Measurements from ENCODE around the gene CA5A.
A peak's percentile ranks its signal among the peaks of the same experiment; 100 is the strongest.
"Not testable (repeated sequence)": the region's sequence is repeated elsewhere in the genome, so short reads cannot be mapped to it uniquely, and the experiment has no call there.

The CA5A gene

GRCh38 chr16:87870418-87871291, 65.7 kb downstream of the CA5A start:
- DNase-seq (ENCODE audit: low read depth in 3 of 3, low spot score in 1 of 3): not testable (repeated sequence)

GRCh38 chr16:87869879-87870417, 66.4 kb downstream of the CA5A start:
- DNase-seq (ENCODE audit: low read depth in 3 of 3, low spot score in 1 of 3): not testable (repeated sequence)

DNA sequence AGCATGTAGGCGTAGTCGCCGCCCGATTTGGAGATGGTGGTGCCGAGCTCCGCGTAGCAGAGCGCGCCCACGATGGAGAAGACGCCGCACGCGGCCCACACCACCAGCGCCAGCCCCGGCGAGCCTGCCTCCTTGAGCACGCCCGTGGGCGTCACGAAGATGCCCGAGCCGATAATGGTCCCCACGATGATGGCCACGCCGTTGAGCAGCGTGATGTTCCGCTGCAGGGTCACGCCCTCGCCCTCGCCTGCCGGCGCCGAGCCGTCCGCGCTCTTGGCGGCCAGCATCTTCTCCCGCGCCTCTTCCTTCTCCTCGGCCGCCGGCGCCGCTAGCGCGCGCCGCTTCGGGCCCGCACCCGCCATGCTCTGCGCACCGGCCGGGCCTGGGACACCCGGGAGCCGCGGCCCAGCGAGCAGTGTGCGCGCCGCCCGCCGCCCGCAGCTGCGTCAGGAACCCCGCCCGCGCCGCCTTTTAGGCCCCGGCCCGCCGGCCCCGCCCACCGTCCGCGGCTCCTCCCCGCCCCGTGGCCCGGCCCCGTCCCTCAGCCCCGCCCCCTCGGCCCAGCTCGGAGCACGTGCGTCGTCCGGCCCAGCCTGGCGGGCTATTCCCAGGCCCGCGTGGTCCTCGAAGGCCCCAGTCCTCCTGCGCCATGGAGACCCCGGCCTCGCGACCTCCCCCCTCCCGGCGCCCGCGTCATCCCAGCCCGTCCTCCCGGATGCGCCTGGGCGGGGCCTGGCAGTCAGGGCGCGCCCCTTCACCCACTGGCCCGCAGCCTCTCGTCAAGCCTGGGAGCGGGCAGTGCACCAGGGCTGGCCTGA, 67.1 kb downstream of the CA5A start, which contains the start of gene SLC7A5:
Gene SLC7A5 (minus strand): TSS at position 447 of the 818 bp plus-strand sequence. CDS start 85 bp downstream, at position 362.
- peak; percentile 68 to 94 (median 80) for DNase-seq (ENCODE audit: low read depth in 3 of 3, low spot score in 1 of 3)

GRCh38 chr16:87868254-87869029, 67.9 kb downstream of the CA5A start:
- DNase-seq (ENCODE audit: low read depth in 3 of 3, low spot score in 1 of 3): peak; percentile 35 to 52 (median 45)

- peak in 1 of 3 donors; percentile 46 for DNase-seq (ENCODE audit: low read depth in 3 of 3, low spot score in 1 of 3)
Measured at GRCh38 chr16:87865902-87866555, 70.3 kb downstream of the CA5A start.

DNA sequence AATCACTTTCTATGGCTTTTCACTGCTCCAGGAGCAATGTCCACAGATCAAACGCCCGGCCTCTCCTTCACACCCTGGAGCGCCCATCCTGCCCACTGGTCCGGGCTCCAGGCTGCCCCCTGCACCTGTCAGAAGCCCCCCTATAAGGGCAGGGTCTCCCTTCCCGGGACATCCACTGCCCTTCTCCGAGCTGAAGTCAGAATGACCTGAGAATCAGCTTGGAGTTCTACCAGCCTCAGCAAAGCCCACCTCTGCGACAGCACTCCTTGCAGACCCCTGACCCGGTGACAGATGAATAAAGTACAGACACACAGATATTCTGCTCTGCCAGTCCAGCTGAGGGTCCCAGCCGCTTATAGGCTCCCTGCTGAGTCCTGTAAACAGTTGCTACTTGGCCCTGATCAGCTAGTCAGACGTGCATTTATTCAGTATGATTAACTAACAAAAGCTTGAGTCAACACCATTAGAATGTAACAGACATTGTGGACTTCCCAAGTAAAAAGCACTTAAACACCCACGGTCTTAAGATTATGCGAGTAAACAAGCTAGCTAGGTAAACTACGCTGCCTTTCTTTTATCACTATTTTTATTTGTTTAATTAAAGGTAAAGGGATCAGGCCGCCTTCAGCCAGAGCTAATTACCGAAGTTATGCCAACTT, 71.9 kb downstream of the CA5A start:
- no peak for DNase-seq (ENCODE audit: low read depth in 3 of 3, low spot score in 1 of 3)

GRCh38 chr16:87863327-87863635, 73.0 kb downstream of the CA5A start:
- DNase-seq (ENCODE audit: low read depth in 3 of 3, low spot score in 1 of 3): not testable (repeated sequence)

DNA sequence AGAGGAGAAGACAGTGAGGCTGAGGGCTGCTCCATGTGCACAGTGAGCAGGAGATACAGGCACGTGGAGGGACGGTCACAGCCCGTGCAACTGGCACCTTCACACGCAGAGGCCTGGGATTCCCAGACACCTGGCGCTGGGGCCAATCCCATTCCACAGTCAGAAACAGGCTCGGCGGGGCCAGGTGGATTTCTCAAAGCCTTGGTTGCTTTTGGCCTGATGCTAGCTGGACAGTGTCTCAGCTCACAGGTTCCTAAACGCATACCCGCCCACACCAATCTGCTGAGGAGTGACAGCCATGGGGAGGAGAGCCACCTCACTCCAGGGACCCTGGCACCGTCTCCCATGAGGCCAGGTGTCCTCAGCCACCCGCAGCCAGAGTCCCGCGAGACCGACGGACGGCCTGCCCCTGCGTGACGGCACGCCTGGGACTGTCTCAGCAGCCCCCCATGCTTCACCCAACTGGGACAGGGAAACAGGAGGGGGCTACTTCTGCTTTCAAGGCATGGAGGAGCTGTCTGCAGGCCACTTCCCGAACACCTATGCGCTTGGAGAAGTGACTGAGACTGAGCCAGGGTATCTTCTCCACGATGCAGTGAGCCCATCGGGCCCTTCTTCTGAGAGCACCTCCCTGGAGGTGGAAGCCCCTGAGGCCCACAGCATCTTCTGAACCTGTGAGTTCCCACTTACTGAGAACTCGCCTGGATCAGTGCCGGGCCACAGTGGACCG, 73.6 kb downstream of the CA5A start:
- DNase-seq (ENCODE audit: low read depth in 3 of 3, low spot score in 1 of 3): not testable (repeated sequence)

DNA sequence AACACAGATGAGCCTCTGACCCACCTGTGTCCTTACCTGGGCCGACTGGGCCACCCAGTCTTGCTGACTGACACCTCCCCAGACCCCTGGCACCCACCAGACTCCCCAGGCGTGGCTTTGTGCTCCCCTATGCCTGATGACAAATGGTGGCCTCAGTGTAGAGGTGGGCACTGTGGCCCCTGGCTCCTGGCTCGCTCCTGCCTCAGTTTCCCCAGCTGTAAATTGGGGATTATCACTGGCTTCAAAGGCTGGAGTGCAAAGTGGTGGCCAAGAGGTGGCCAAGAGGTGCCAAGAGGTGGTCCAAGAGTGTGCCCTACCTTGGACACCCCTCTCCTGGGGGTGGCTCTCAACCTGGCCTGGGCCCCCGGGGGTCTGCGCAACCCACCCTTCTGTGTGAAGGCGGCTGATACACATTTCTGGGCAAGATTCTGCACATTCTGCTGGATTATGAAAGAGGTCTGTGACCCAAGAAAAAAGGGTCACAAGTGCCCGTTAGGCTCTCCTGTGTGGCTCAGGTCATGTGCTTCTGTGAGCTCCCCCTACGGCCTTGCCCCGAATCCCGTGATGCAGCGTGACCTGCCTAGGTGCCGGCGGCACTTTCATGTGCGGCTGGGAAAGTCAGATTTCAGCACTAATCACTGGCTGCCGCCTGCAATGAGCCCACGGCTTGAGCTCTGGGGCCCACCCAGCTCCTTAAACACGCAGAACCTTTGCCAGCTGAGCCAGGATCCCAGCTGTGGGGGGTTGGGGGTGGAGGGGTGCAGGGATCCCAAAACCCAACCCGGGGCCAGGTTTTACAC, 74.8 kb downstream of the CA5A start:
- DNase-seq (ENCODE audit: low read depth in 3 of 3, low spot score in 1 of 3): not testable (repeated sequence)

DNA sequence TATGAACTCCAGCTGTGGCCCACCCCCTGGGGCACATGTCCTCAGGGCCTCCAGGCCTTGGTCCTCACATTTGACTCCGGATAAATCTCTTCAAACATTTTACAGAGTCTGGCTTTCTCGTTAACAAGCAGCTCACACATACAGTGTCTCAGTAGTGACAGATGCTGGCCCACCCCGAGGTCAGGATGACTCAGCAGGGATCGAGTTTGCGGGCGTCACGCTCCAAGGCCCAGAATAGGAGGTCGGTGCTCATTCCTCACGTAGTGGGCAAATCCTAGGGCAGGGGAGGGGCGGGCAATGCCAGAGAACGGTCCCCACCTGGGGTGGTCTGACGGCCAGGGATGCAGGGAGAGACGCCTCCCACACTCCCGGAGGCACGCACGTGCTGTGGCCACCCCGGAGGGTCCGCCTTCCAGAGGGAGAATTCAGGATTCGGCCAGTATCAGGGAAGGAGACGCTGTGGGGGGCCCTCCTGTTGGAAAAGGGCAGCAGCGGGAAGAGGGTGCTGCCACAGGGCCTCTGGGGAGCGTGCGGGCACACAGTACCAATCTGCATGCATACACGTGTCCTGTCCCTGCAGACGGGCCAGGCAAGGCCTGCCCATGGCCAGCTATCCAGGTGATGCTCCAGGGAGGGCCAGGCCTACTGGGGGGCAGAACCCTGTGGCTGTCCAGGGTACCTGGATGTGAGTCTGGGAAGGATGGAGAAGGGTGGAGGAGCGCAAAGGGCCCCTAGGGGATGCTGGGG, 75.6 kb downstream of the CA5A start:
- no peak for DNase-seq (ENCODE audit: low read depth in 3 of 3, low spot score in 1 of 3)

GRCh38 chr16:87858151-87858993, 78.0 kb downstream of the CA5A start:
- DNase-seq (ENCODE audit: low read depth in 3 of 3, low spot score in 1 of 3): not testable (repeated sequence)

DNA sequence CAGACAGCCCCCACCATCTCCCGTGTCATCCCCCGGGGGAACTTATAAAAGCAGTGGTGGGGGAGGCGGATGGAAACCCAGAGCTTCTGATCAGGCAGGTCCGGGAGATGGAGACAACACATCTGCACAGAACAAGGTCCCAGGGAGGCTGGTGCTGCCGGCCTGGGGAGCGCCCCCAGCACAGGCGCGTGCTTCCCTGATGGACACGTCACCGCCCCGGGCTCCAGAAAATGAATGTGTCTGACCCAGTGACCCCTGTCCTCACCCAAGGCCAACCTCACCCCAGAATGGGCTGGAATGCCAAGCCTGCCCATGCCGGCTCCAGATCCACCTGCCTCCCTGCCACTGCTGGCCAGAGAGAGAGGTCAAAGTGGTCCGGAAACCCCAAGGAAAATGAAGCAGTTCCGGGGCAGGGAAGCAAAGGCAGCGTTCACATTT, 79.5 kb downstream of the CA5A start:
- no peak for DNase-seq (ENCODE audit: low read depth in 3 of 3, low spot score in 1 of 3)

DNA sequence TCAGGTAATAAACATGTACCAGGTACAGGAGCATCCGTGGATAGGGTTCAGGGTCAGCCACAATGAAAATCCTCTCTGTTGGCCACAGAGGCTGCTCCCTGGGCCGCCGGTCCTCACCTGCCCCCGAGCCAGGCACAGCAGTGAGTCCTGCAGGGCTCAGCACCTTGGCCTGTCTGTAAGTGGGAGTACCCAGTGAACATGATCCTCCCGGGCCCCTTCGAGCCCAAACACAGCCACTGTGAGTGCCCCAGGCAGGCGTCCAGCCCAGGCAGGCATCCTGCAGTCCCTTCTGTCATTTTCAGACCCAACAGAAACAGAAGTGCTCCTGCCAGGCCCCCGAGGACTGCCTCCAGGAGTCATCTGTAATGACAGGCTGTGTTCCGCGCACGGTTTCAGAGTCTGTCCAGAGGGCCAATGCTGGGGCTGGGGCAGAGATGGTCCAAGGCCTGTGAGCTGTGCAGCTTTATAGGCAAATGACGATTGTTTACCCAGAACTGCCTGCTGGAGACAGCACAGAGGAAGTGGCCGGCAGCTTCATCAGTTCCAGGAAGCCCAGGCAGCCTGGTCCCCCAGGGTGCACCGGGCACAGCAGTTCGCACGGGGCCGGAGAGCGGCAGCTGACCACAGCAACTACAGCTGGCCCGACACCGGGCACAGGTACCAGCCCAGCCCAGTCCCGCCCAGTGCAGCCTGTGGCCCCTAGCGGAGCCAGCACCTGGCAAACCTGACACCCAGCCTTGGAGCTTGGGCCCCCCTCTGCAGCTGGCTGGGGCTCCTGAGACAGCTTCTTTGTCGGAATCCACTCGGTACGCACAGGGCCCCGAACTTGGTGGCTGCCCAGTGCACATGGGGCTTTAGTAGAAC, 80.2 kb downstream of the CA5A start:
- no peak for DNase-seq (ENCODE audit: low read depth in 3 of 3, low spot score in 1 of 3)

GRCh38 chr16:87854907-87855683, 81.2 kb downstream of the CA5A start:
- DNase-seq (ENCODE audit: low read depth in 3 of 3, low spot score in 1 of 3): no peak
